Activated CD8-positive, alpha-beta memory T cell treated with anti-CD3 and anti-CD28 coated beads for 4 hours (primary cell): ENCODE measurements around the gene CDH8.

Source experiments
- DNase-seq, 2 donors: peaks; one replicate each; pipeline ENCODE4 v3.0.0-alpha.2; 2020; ENCODE audit warnings: low read depth in 2 of 2

The CDH8 gene

GRCh38 chr16:61616088-61616487, 420.1 kb downstream of the CDH8 start:
- no peak for DNase-seq

GRCh38 chr16:61611847-61612491, 424.3 kb downstream of the CDH8 start:
- no peak for DNase-seq

DNA sequence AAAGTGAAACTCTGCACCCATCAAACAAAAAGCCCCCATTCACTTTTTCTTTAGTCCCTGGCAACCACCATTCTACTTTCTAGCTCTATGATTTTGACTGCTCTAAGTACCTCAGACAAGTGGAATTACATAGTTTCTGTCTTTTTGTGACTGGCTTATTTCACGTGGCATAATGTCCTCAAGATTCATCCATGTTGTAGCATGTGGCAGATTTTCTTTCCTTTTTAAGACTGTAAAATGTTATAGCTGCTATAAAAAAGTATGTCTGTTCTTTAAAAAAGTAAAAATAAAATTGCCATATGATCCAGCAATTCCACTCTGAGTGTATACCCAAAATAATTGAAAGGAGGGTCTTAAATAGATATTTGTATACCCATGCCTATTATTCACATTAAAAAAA, 429.7 kb downstream of the CDH8 start:
- DNase-seq, result no peak
